ENCODE data around the gene ABCA5.

DNA sequence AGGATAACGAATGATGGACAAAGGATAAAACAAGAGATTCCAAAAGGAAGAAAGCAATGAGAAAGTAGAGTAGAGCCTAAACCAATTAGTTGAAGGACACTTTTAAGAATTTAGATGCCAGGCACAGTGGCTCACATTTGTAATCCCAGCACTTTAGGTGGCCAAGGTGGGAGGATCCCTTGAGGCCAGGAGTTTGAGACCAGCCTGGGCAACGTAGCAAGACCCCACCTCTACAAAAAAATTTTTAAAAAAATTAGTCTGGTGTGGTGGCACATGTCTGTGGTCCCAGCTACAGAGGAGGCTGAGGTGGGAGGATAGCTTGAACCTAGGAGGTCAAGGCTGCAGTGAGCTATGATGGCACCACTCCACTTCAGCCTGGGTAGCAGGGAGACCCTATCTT, 118.3 kb downstream of the ABCA5 start:
- TF ChIP-seq GATA3 (IDR thresholded peaks at IDR 0.05; ENCODE audit: low read depth, low read length), result no peak
- TF ChIP-seq GATA2 (IDR thresholded peaks at IDR 0.05; ENCODE audit: low read depth, low read length), result no peak
